Measurements from ENCODE around the gene PPEF2.

PPEF2 gene

DNA sequence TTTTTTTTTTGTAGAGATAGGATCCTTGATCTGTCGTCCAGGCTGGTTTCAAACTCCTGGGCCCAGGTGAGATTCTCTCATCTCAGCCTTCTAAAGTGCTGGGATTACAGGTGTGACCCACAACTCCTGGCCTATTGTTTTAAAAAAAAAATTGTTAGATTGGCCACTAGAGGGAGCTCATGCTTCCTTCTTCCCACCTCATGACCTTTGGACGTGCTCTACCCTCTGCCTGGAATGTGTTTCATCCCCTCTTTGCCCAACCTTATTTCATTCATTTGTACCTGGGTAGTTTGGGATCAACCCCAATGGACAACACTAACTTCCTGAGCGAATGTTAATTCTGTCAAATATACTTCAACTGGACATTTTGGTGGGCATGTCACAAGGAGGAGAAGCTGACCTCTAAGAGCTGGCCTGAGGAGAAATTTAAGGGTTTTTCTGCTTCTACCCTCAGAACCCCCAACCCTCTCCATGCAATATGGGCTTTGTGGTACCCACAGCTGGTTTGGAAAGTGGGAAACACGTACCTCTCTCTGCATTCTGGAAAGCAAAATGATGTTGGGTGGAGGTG is 6.4 kb downstream of the PPEF2 start:
- peak; percentile 67 for DNase-seq

DNA sequence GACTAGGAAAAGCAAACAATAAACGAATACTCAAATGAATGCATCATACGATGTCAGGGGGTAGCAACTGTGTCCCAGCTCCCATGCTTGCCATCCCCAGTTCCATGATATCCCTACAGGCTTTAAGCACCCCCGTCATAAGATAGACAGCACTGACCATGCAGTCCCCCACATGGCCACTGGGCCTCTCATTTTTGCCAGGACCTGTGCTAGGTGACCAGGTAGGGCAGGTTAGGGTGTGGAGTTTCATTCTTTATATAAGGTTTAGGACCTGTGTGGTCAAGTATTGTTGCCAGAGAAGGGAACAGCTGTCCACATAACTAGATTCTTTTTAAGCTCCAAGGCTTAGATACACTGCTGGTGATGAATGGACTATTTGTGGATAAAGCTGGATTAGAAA is 9.7 kb downstream of the PPEF2 start:
- DNase-seq = peak; percentile 13

DNA sequence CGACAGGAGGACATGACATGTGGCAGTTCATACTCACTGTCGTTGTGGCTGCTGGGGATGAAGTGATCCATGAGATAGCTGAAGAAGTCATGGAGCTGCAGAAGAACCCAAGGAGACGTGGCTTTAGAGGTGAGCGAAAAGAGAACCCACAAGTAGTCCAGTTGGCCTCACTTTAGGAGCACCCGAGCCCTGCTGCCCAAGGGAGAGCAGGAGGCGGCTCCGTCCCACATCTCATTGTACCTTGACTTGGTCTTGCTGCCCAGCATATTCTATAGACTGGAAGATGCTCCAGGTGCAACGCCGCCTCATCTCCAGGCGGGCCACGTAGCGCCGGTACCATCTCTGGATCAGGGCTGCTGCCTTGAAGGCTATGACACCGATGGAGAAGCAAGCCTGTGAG is 10.6 kb downstream of the PPEF2 start:
- DNase-seq = no peak

DNA sequence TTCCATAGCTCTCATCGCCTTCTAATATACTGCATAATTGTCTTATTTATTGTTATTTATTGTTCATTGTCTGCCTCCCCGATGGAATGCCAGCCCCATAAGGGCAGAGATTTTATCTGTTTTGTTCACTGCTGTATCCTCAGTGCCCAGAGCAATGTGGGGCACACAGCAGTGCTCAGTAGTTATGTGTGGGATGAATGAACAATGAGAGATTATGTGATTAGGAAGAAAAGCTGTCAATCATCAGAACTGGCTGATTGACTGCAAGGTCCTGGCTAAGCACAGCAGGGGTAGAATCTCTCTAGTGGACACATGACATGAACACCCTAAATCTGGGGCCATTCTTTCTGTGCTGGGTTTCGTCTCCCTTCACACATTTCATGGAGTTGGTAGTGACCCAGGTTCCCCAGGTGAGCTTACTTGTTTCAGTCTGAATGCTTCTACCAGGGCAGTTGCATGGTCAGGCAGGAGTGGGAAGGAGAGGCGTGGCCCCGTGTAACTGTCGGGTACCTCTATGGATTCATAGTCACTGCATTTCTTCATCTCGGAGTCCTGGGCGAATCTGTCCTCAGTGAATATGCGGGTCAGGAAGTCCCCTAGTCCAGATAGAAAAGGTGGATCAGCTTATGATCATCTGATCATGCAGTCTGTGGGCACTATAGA is 12.6 kb downstream of the PPEF2 start:
- no peak for DNase-seq

DNA sequence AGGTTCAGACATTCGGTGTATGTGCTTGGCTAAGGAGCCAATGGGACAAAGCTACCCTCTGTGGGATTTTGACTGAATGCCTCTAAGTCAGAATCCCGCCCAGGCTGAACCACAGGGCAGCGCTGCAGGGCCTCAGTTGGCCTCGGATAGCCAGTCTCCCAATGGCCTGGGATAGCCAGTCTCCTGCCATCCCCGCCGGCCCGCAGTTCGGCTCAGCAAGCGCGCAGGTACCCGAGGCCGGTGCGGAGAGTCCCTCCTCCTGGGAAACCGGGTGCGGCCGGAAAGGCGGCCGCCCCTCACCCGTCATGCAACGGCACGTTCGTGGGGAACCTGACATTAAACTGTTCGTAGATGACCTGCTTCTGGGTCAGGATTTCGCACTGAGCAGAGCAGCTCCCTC is 16.1 kb downstream of the PPEF2 start:
- DNase-seq = no peak

DNA sequence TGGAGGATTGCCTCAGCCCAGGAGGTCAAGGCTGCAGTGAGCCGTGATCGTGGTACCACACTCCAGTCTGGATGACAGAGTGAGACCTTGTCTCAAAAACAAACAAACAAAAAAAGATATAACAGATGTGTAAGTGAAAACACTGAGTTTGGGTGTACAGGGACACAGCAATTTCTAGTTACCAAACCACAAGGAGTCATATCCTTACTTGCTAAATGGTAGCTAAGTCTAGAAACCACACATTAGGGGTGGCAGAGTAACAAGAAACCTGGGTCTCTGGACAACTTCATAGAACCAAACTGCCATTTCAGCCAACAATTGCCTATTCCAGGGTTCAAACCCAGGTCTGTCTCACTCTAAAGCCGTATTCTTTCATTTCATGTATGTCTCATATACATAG is 20.8 kb downstream of the PPEF2 start:
- no peak for DNase-seq

DNA sequence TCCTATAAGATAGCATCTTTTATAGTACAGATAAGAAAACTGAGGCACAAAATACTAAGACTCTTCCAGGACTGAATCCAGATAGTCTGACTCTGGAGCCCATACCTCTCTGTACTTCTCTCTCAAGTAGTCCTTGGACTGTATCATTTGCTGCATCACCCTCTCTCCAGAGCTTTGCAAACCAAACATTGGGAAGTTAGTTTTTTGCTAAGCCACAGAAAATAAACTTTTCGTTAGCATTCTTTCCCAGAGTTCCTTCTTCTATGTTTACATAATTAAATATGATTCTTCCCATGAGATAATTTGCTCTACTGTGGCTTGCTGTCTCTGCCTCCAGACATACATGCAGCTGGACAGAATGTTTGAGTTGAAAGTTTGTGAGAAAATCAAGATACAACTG is 22.0 kb downstream of the PPEF2 start:
- no peak for DNase-seq

DNA sequence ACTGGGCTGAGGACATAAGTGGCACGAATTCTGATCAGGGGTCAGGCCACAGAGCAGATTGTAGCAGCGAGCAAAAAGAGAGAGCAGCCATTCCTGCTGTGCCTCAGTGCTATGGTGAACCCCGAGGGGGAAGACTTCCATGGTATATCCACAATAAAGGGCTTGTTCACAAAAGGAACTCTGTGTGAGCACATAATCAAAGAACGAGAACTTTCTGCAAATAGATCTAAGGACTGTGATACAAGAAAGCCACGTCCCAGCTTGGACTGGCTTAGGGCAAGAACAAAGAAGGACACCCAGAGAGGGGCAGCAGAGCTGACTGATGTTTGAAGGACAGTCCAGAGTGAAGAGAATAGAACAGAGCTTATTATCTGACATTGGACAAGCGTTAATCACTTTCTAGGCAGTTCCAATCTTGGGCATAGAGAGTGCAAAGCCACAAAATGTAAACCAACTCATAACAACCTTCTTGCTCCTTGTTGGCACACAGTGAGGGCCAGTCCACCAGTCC is 24.0 kb downstream of the PPEF2 start:
- no peak for DNase-seq

DNA sequence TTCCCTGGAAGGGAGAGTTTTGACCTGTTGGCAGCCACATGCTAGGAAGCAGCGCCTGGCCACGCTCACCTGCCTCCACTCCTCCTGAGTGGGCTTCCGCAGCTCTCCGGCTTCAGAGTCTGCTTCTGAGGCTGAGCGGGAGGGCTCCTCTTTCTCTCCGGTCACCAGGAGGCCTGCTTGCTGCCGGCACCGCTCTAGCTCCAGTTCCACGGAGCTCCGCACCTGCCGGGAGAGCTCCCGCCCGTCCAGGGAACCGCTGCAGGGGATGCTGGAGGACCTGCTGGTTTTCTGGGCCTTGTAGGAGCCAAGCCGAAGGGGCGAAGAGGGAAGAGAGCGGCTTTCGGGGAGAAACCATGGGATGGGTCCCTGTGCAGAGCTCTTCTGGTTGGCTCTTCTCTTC is 26.0 kb downstream of the PPEF2 start:
- no peak for DNase-seq

DNA sequence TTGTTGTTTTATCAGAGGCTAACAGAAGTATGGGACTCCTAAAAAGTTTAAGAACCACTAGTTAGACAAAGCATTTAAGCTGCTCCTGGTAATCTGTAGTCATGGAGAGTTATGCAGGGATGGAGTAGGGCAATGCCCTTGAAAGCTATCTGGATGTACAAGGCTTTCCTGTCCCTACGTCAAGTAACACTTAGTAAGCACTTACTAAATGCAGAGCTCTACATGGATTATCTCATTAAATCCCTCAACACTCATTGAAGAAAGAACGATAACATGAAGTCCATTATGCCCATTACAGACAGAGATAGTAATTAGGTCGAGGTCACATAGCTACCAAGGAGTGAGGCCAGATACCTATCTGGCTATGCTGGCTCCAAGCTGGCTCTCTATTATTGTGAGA is 33.2 kb downstream of the PPEF2 start:
- no peak for DNase-seq

DNA sequence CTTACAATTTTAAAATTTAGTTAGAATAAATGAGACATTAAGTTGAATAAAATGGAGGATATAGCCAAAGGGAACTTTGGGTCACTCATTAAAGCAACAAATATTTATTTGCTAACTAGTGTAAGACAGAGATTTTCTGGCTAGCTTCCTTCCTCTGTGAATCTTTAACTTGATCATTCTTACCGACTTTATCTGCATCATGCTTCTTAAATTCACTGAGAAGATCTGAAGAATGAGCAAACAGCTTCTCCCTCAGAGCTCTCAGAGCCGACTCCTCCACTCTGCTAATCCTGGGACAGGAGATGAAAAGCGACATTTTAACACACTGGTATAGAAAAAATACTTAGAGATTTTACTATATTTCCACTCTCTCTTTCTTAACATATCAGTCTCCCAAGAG is 35.1 kb downstream of the PPEF2 start:
- DNase-seq = no peak

DNA sequence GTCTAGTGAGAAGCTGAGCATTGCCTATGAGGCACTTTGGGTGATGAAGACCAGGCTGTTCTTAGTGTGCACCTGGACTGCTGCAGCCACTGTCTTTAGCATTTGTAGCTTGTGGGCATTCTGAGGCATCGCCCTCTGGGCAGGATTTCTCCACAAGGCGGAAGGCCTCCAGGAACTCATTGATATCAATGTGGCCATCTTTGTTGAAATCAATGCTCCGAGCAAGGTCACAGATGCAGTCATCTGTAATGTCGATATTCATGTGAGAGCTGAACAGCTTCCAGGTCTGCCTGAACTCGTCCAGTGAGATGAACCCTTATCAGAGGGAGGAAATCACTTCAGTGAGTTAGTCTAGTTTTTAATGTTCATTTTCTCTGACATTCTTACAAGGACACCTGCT is 41.6 kb downstream of the PPEF2 start:
- no peak for DNase-seq

DNA sequence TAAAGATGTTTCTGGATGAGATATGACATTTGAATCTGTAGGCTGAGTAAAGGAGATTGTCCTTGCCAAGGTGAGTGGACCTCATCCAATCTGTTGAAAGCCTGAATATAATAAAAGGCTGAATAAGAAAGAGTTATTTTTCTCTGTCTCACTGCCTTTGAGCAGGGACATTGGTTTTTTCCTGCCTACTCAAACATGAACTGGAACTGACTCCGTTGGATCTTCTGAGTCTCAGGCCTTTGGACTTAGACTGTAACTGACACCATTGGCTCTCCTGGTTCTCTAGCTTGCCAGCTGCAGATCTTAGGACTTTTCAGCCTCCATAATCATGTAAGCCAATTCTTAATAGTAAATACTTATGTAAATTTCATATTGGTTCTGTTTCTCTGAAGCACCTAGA is 43.5 kb downstream of the PPEF2 start:
- no peak for DNase-seq

DNA sequence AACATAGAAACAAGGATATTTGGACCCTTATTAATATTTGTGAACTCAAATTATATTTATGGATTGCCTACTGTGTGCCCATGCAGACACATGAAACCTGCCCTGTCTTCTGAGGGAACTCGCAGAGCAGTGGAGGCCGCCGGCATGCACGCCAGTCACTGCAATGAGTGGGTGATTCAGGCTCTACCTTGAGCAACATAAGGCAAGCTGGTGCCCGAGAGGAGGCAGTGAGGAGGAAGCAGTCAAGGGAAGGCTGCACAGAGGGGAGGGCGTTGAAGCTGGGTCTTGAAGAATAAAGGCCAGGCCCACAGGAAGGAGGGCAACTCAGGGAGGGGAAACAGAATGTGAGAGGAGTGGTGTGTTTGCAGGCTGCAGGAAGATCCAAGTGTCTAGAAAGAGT is 52.8 kb downstream of the PPEF2 start:
- peak; percentile 23 for DNase-seq

DNA sequence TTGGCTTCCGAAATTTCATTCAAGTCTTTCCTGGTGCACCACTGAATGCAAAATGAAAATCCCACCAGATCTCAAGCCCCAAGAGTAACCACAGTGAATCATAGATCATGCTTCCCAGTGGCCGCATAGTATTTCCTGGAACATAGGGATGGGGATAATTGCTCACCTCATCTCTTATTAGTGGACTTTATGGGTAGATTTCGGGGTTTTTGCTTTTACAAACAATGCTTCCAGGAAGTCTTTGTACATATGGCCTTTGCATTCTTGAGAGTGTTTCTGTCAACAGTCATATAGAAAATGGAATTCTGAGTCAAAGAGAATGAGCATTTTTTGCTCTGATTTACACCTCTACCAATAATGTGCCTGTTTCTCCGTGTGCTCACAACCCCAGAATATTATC is 53.4 kb downstream of the PPEF2 start:
- no peak for DNase-seq

DNA sequence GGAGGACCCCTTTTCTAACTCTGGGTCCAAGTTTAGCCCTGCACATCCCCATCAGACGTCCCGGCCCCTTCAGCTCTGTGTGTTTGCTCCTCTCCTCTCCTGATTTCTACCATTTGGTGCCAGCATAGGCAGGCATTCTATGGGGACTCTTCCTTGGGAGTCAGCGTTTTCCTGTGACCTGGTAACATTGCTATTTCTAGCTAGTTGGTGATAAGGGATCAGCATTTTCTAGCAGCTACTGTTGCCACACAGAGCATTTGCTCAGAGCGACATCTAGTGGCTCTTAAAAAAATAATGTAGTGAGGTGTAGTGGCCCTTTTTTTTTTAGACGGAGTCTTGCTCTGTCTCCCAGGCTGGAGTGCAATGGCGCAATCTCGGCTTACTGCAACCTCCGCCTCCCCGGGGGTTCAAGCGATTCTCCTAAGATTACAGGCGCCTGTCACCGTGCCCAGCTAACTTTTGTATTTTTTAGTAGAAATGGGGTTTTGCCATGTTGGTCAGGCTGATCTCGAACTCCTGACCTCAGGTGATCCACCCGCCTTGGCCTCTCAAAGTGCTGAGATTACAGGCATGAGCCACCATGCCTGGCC is 54.0 kb downstream of the PPEF2 start:
- peak; percentile 96 for DNase-seq

DNA sequence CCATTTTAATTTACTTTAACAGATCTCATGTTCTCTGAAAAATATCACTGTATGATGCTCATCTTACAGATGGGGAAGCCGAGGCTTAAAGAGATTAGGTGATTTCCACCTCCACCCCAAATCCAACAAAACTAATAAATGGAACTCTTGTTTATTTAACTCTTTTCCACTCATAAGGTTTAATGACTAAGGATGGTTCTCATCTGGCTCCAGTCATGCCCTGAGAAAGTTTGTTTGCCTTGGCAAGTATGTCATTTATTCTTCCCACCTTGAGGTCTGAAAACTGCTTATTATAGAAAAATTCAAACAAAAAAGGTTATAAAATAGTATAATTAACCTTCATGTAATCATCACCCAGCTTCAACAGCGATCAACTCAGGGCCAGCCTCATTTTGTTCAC is 56.3 kb downstream of the PPEF2 start:
- no peak for DNase-seq

DNA sequence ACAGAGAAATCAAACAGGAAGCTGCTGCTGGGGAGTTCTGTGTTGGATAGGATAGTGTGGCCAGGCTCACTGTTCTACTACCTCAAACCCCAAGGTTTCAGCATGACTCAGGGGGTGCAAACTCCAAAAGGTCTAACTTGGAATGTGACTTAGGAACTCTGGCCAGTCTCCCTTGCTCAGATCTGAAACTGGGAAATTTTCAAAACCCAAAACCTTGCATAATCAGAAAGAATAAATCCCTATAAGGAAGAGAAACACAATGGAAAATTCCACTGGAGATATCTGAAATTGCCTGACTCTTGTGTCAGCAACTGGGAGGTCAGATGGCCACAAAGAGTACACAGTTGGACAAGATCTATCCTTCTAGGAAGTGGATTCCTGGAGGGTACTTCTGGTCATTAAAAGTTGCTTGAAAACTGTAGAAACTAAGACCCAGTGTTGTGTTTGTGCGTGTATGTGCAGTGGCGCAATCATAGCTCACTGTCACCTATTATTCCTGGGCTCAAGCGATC is 58.0 kb downstream of the PPEF2 start:
- DNase-seq = no peak

DNA sequence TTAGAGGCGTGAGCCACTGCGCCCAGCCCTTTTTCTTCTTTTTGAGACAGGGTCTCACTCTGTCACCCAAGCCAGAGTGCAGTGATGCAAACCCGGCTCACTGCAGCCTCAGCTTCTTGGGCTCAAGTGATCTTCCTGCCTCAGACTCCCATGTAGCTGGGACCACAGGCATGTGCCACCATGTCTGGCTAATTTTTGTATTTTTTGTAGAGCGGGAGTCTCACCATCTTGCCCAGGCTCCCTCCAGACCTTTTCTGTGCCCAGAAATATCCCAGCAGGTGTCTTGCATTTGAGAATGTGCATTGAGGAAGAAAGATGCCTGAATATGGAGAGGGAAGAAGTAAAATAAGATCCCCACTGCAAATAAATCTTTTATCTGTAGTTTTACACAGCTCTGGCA is 58.7 kb downstream of the PPEF2 start:
- DNase-seq = no peak

DNA sequence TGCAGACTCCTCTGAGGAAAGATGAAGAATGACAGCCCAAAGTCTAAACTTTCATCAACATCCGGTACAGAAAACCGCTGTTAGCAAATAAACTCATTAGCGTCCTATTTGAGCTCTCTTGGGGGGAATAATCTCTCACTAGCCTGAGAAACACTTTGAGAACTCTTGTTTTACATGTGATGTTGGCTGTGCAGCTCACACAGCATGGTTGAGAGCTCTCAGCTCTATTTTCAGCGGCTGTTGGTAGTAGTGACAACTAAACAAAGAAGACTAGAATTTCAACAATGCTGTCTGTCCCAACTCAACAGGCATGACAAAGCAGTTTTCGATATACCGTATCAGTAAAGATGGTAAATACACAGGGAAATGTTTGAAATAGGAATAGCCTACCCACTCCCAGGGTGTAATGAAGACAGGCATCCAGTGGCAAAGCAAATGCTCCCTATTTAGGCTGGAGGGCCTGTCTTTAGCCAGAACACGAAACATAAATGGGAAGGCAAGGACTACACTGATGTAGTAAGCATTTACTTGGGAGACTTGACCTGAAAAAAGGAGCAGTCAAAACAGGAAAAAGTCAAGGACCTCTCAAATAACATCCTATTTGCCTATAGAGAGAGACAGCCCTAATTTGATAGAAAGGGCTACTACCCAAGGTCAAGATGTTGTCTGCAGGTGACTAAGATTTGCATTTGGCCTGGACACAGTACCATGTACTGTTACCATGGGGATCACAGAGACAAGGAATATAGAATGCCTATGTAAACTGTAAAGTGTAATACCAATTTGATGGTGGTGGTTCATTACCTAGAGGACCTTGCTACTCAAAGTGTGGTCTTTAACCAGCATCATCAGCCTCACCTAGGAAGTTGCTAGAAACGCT is 60.4 kb downstream of the PPEF2 start:
- DNase-seq = peak; percentile 34

DNA sequence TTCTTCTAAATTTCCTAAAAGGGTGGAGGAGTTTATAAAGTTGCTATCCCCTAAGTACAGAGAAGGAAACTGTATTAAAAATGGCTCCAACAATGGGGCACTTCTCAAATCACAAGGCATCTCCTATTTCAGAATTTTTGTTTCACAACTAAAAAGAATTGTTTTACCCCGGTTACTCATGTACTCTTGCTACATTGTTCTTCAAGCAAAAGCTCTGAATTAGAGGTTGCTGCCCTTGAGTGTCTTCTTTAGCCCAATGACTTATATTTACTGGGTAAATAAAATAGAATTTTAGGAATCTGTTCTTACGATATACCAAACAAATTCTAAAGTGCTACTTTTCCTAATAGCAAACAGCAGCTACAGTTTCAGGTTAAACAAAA is 67.5 kb downstream of the PPEF2 start:
- DNase-seq = no peak

DNA sequence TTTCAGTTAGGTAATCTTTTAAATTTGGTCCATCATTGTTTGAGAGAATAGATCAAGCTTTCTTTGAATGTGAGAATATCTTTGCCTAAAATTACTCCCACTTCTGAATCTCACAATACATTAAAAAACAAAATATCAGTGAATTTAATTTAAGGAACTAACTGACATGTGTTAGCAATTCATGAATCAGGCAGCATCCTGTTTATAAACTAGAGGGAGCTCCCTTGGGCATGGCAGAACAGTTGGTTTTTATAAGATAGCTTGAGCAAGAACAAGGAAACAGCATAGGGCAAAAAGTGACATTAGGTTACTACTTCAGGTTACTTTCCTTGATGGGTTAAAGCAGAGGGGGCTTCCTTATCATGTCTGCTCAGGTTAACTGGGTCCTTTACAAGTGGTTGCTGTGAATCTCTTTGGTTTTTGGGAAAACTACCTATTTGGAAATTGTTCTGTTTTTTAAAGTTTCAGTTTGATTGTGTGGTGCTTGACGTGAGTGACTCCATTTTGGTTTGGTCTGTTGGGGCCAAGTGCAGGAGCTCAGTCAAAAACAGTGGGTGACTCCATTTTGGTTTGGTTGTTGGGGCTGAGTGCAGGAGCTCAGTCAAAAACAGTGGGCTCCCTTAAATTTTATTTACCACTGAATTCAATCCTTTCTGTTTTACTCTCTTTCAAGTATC is 68.0 kb downstream of the PPEF2 start:
- no peak for DNase-seq

DNA sequence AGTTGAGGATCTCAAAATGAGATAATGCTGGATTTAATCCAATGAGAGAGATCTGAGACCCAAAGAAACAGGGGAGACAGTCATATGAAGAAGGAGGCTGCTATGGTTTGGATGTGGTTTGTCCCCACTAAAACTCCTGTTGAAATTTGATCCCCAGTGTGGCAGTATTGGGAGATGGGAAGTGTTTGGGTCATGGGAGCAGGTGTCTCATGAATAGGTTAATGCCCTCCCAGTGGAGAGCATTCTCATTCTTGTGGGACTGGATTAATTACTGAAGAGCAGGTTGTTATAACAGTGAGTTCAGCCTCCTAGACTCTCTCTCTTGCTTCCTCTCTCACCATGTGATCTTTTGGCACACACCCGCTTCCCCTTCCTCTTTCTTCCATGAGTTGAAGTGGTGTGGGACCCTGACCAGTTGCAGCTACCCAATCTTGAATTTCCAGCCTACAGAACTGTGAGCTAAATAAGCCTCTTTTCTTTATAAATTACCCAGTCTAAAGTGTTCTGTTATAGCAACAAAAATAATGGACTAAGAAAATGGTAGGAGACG is 70.3 kb downstream of the PPEF2 start:
- peak; percentile 39 for DNase-seq

Measured in hematopoietic multipotent progenitor cell treated with erythropoietin and hydrocortisone succinate and interleukin-3 and kit ligand, for 6 days (in vitro differentiated cells).